Coronary artery (tissue), 2 donors: ENCODE data around the gene SPPL3.

ENCODE experiments used
- DNase-seq: peaks from one replicate; pipeline ENCODE4 v3.0.0-alpha.2; 2017; ENCODE audit warnings: low spot score
- H3K27ac ChIP-seq, 2 donors: fragments of 200-600 bp; sonication (generic); one replicate each; pipeline ENCODE4 v1.5.1; 2016 to 2019
- H3K4me3 ChIP-seq: fragments of 200-600 bp; sonication (generic); 2 replicates; pipeline ENCODE4 v1.5.1; 2016; ENCODE audit warnings: mild to moderate bottlenecking, moderate library complexity
- CTCF ChIP-seq: fragments of 200-600 bp; sonication (generic); IDR thresholded peaks from one replicate; pipeline ENCODE4 v1.5.1; 2019; ENCODE audit warnings: antibody characterized with exemption

SPPL3 gene

GRCh38 chr12:120741476-120742421, 162.4 kb downstream of the SPPL3 start:
- no peak for TF ChIP-seq CTCF
- H3K27ac ChIP-seq = no peak overlapping the region
- no peak overlapping the region for H3K4me3 ChIP-seq
- DNase-seq = no peak

- no peak overlapping the region for H3K4me3 ChIP-seq
- TF ChIP-seq CTCF = no peak
These were observed 163.3 kb downstream of the SPPL3 start for GRCh38 chr12:120740871-120741270.

GRCh38 chr12:120739821-120740613, 164.1 kb downstream of the SPPL3 start:
- TF ChIP-seq CTCF = no peak
- DNase-seq = no peak
- no peak overlapping the region for H3K27ac ChIP-seq
- H3K4me3 ChIP-seq = no peak overlapping the region

More at GRCh38 chr12:120740871-120741270, 163.3 kb downstream of the SPPL3 start:
- H3K27ac ChIP-seq = no peak overlapping the region
- DNase-seq = no peak

- no peak overlapping the region for H3K27ac ChIP-seq
- DNase-seq = no peak
- TF ChIP-seq CTCF = no peak
These were observed 165.0 kb downstream of the SPPL3 start for GRCh38 chr12:120739031-120739762.

GRCh38 chr12:120738252-120739030, 165.7 kb downstream of the SPPL3 start:
- Histone ChIP-seq H3K27ac (no peak overlapping the region), H3K4me3 (no peak overlapping the region)
- DNase-seq = no peak
- no peak for TF ChIP-seq CTCF

More at GRCh38 chr12:120739031-120739762, 165.0 kb downstream of the SPPL3 start:
- H3K4me3 ChIP-seq = no peak overlapping the region
